Liver (tissue), 3 donors: ENCODE data around the gene ABCB1.

ENCODE experiments used
- RAD21 ChIP-seq, 2 donors: IDR thresholded peaks; 2 replicates each; pipeline ENCODE4 v1.6.1; 2016; ENCODE audit warnings: antibody characterized with exemption in 2 of 2, mild to moderate bottlenecking in 2 of 2
- TAF1 ChIP-seq: conservative IDR thresholded peaks from 2 replicates; pipeline ENCODE4 v1.6.1; 2016; ENCODE audit warnings: antibody characterized with exemption, mild to moderate bottlenecking
- TF ChIP-seq, protein P1 (sequence below): IDR thresholded peaks from 2 replicates; pipeline ENCODE4 v1.6.1; 2016; ENCODE audit warnings: antibody characterized with exemption
- TF ChIP-seq, protein P2 (sequence below): fragments of 150-350 bp; IDR thresholded peaks from 2 replicates; pipeline ENCODE4 v1.5.1; 2017; ENCODE audit warnings: improper control_type of control experiment, low read depth, low read length; ENCODE audit not compliant: missing input control
- donor health status: healthy.
- donor health status: healthy.

DNA sequence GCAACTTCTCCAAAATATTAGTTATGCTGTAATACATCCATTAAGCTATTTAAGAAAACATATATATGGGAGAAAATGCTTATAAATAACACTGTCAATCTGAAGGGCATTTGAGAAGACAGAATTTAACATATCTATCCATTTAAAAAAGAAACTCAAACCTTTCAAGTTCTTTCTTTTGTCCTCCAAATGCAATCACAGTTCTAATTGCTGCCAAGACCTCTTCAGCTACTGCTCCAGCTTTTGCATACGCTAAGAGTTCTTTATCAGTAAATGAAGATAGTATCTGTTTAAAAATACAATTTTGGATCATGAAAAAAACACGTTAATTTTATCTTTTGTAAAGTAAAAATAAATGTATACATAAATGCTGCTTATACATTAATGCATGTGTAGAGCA, 39.6 kb downstream of the ABCB1 start:
- TF ChIP-seq, protein P1, sequence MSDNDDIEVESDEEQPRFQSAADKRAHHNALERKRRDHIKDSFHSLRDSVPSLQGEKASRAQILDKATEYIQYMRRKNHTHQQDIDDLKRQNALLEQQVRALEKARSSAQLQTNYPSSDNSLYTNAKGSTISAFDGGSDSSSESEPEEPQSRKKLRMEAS = no peak
- TF ChIP-seq, protein P2, sequence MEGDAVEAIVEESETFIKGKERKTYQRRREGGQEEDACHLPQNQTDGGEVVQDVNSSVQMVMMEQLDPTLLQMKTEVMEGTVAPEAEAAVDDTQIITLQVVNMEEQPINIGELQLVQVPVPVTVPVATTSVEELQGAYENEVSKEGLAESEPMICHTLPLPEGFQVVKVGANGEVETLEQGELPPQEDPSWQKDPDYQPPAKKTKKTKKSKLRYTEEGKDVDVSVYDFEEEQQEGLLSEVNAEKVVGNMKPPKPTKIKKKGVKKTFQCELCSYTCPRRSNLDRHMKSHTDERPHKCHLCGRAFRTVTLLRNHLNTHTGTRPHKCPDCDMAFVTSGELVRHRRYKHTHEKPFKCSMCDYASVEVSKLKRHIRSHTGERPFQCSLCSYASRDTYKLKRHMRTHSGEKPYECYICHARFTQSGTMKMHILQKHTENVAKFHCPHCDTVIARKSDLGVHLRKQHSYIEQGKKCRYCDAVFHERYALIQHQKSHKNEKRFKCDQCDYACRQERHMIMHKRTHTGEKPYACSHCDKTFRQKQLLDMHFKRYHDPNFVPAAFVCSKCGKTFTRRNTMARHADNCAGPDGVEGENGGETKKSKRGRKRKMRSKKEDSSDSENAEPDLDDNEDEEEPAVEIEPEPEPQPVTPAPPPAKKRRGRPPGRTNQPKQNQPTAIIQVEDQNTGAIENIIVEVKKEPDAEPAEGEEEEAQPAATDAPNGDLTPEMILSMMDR = no peak
- TF ChIP-seq RAD21 (IDR thresholded peaks at IDR 0.05) = no peak
- no peak for TF ChIP-seq TAF1
